OCI-M2 (cell line): ENCODE results near the gene KRTAP4-4.
"Not testable (repeated sequence)": the region's sequence is repeated elsewhere in the genome, so short reads cannot be mapped to it uniquely, and the experiment has no call there.

ENCODE experiments used
- DNase-seq: peaks from one replicate; lab custom pipeline; 2025; ENCODE audit not compliant: unreplicated experiment; lab: John Stamatoyannopoulos, UW

Gene KRTAP4-4

DNA sequence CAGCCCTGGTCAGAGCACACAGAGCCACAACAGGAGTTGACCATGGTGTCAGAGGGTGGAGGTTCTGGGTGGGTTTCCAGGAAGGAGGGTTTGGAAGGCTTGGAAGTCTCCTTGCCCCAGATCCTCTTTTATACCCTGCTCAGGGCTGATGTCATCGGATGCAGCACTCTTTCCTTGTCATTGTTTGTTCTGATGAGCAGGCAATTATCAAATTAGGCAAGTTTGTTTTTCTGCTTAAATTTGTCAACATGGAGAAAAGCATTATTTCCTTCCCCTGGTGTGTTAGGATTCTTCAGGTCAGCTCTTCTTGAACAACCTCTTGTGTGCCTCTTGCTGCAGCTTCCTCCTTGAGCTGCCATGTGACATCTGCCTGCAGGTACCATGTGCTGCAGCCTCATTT, at the start of gene KRTAP4-4:
Gene KRTAP4-4, minus strand, starts transcription at position 101 of the 400 bp plus-strand sequence. Its CDS starts 57 bp downstream, at position 44.
- DNase-seq: no peak

DNA sequence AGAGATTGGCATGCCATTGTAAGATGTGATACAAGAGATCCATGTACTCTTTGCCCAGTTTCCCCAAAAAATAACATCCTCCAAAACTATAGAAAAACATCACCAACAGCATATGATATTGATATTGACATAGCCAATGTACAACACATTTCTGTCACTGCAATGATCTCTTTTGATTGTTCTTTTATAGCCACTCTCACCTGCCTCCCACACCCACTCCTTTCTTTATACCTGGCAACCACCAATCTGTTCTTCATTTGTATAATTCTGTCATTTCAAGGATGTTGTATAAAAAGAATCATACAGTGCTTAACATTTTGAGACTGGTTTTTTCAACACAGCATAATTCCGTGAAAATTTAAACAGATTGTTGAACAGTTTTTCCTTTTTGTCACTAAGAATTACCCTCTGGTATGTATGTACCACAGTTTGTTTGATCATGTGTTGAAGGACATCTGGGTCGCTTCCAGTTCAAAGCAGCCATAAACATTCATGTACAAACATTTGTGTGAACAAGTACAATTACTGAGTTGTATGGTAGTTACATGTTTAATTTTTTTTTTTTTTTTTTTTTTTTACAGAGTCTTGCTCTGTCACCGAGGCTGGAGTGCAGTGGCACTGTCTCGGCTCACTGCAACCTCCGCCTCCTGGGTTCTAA, 39.0 kb upstream of the KRTAP4-4 start:
- no peak for DNase-seq

- no peak for DNase-seq
These were observed 35.5 kb upstream of the KRTAP4-4 start for GRCh38 chr17:41196068-41196467.

GRCh38 chr17:41190328-41190727, 29.8 kb upstream of the KRTAP4-4 start:
- no peak for DNase-seq

GRCh38 chr17:41189837-41190318, 29.3 kb upstream of the KRTAP4-4 start, which contains the start of gene KRTAP9-1:
Gene KRTAP9-1 (plus strand): TSS chr17:41189887. CDS start chr17:41189887, 0 bp downstream.
- DNase-seq: not testable (repeated sequence)

GRCh38 chr17:41186872-41187271, 26.3 kb upstream of the KRTAP4-4 start:
- DNase-seq: no peak

DNA sequence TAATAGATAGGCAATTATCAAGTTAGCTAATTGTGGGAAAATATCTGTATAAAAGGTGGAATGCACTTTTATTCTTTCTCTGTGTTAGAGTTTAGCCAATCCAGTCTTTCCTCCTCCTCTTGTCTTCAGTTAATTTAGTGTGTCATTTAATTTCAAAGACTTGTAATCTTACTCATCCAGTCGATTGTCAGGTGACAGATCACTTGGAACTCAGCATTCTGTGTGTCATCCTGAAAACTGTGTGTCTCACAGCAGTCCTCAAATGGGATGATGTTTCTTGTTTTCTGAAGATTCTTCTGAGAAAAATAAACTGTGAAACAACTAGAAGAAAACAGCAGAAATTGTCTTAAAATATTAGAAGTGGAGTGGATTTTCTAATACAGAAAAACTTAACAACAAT, 24.5 kb upstream of the KRTAP4-4 start:
- DNase-seq: no peak

GRCh38 chr17:41184480-41184961, 24.0 kb upstream of the KRTAP4-4 start, which contains the start of gene KRTAP4-1:
Gene KRTAP4-1 (minus strand): TSS chr17:41184911. CDS start chr17:41184854, 57 bp downstream.
- DNase-seq: no peak

DNA sequence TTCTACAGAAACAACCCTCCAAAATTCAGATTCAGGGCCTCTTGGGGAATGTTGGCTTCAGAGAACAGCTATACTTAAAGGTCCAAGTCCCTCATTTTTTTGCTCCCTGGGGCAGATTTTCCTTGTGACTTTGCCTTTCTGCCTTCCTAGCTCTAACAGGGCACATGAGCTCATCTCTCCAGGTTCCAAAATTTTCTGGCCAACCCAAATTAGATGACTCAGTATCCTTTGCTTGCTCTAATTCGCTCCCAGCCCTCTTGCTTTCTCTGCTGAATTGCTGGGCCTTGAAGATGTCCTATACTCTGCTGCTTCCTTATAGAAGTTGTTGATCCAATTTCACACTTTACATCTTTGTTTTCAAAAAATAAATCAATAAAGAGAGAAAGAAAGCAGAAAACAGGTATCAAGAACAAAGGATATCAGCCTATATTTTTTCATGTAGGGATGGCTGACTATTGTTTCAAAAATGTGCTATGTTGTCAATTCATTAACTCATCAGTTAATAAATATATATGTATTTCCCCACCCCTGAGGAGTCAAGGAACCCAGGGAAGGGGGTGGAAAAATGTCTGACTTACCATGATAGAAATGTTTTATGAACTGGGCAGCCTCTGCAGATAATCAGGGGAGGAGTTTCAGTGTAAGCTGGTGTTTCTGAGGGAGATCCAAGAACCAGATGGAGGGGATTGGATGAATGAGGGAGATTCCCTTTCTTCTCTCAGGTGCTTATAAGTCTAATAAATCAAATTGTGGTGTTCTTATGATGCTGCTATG, 18.5 kb upstream of the KRTAP4-4 start:
- DNase-seq: no peak

- no peak for DNase-seq
These were observed 17.8 kb upstream of the KRTAP4-4 start for GRCh38 chr17:41178341-41178740.

DNA sequence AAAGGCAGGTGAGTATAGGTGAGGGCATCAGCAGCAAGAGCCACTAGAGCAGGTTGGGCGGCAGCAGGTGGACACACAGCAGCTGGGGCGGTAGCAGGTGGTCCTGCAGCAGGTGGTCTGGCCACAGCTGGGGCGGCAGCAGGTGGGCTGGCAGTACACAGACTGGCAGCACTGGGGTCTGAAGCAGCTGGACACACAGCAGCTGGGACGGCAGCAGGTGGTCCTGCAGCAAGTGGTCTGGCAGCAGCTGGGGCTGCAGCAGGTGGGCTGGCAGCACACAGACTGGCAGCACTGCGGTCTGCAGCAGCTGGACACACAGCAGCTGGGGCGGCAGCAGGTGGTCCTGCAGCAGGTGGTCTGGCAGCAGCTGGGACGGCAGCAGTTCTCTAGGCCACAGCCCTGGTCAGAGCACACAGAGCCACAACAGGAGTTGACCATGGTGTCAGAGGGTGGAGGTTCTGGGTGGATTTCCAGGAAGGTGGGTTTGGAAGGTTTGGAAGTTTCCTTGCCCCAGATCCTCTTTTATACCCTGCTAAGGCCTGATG, 17.3 kb upstream of the KRTAP4-4 start, which contains the start of gene KRTAP4-2:
Gene KRTAP4-2, minus strand, starts transcription at position 495 of the 545 bp plus-strand sequence. Its CDS starts 57 bp downstream, at position 438.
- no peak for DNase-seq

DNA sequence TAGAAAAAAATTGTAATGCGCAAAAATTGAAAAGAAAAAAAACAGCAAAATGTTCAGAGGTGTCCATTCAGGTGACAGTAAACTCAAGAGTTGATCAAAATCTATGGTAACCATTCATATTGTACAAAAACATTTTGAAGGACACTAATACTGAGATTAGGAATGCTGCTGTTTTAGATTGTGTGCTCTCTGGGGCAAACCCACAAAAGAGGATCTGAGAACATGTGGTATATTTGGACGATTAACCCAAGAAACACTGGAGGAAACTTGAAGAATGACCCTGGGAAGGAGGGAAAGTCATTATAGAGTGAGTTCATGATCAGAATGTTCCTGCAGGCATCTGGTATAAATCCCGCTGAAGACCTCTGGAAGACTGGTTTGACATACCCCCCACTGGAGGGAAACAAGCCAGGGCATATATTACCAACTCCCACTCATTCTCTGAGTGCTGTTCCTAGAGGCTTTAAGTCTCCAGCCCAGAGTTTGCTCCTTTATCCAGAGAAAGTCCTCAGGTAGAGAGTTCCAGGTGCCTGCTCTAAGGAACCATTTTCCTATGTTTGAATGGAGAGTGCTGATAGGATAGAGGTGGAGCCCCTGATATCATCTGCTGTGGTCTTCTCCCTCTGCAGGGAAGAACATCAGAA, 16.3 kb upstream of the KRTAP4-4 start:
- DNase-seq: no peak

GRCh38 chr17:41171886-41172285, 11.3 kb upstream of the KRTAP4-4 start:
- DNase-seq: no peak

GRCh38 chr17:41168121-41168520, 7.6 kb upstream of the KRTAP4-4 start, which contains the start of gene KRTAP4-3:
Gene KRTAP4-3 (minus strand): TSS chr17:41168221. CDS start chr17:41168172, 49 bp downstream.
- no peak for DNase-seq

- no peak for DNase-seq
These were observed 7.0 kb upstream of the KRTAP4-4 start for GRCh38 chr17:41167561-41167960.

DNA sequence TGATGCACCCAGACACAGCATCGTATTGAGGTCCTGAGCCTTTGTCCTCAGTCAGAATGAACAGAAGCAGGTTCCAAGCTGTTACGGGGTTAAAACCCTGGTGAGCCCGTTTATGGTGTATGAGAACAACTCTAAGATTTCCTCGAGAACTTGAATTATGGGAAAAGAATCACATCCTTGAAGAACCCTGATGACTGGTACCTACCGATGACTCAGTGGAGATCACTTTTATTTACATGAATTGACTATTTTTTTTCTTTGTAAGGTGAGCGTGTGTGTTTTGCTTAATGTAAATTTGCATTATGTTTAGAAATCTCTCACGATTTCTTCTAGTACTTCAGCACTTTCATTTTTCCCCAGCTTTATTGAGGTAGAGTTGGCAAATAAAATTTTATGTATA, 3.3 kb upstream of the KRTAP4-4 start:
- no peak for DNase-seq

- not testable (repeated sequence) for DNase-seq
These were observed 358 bp downstream of the KRTAP4-4 start for GRCh38 chr17:41160190-41160589.

- no peak for DNase-seq
These were observed 6.7 kb downstream of the KRTAP4-4 start for GRCh38 chr17:41153856-41154255.

GRCh38 chr17:41151525-41151924, 9.0 kb downstream of the KRTAP4-4 start:
- DNase-seq: no peak

DNA sequence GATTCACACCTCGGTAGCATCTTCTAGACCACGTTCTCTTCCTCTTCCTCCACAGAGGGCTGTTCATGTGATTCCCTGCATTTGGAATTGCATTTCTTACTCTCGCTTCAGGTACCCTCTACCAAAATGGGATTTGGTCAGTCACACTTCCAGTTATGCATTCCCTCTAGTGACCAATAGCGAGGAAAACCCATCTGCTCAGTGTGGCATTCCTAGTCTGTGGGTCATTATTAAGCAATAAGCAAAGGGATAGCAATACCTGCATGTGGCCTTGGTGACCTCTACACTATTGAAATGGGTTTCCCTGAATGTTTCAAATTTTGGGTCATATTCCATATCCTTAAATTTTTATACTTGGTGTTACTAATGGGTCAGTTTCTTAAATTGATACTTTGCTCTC, 10.5 kb downstream of the KRTAP4-4 start:
- DNase-seq: no peak

GRCh38 chr17:41149652-41149985, 10.9 kb downstream of the KRTAP4-4 start, which contains the start of gene KRTAP4-5:
Gene KRTAP4-5 (minus strand): TSS chr17:41149825. CDS start chr17:41149767, 58 bp downstream.
- DNase-seq: no peak
